Measurements from ENCODE around the gene MKI67. TPM values are rescaled to one million over a fixed set of nuclear protein-coding genes. Genes with fewer than 3 reads are reported as not detected.

MKI67 gene
- total RNA-seq, 1 experiment from 2014 or later, result 81.4 TPM

GRCh38 chr10:128070161-128070560, 56.1 kb downstream of the MKI67 start:
- intact Hi-C loops (cut with micrococcal nuclease), result no loop called here
- H3K9me3 Mint-ChIP-seq (ENCODE audit: unreplicated experiment), result no peaks in the 10 kb centered on the region
- peak overlapping the region; percentile 70 for H3K27ac Mint-ChIP-seq (ENCODE audit: low read depth, unreplicated experiment)
- no peak overlapping the region for H3K4me3 Mint-ChIP-seq (ENCODE audit: unreplicated experiment)
- no peak for TF ChIP-seq CTCF (IDR thresholded peaks at IDR 0.05; ENCODE audit: unreplicated experiment)
- CTCF ChIA-PET, result interaction anchor here (0.5 to 17.1 kb wide), 18 partner anchors 10 to 331 kb away, joined by 3 to 354 read pairs (median 8); partner anchors contain the start of gene PTPRE
- H3K36me3 Mint-ChIP-seq (ENCODE audit: insufficient read depth, unreplicated experiment), result peaks cover 64% of the 10 kb centered on the region
- H3K27me3 Mint-ChIP-seq (ENCODE audit: insufficient read depth, unreplicated experiment), result no peaks in the 10 kb centered on the region
- DNase-seq (ENCODE audit: unreplicated experiment), result no peak
- POLR2A ChIA-PET, result interaction anchor here (0.7 to 1.5 kb wide), 3 partner anchors 22 to 81 kb away, joined by 3 to 14 read pairs (median 3); no protein-coding TSS in a partner anchor
- BruUV-seq (replicated peaks), result no TSS peak
- H3K4me1 Mint-ChIP-seq (ENCODE audit: insufficient read depth, unreplicated experiment), result peaks cover 18% of the 10 kb centered on the region

- intact Hi-C loops (cut with micrococcal nuclease), result loop anchor here (1.0 to 2.0 kb wide), 5 partner anchors 21 to 353 kb away; no protein-coding TSS in a partner anchor
- peak; percentile 85 for TF ChIP-seq CTCF (IDR thresholded peaks at IDR 0.05; ENCODE audit: unreplicated experiment)
- Mint-ChIP-seq H3K27me3 (ENCODE audit: insufficient read depth, unreplicated experiment) (no peaks in the 10 kb centered on the region), H3K36me3 (ENCODE audit: insufficient read depth, unreplicated experiment) (peaks cover 67% of the 10 kb centered on the region), H3K4me1 (ENCODE audit: insufficient read depth, unreplicated experiment) (peaks cover 25% of the 10 kb centered on the region), H3K27ac (ENCODE audit: low read depth, unreplicated experiment) (peak overlapping the region; percentile 70), H3K4me3 (ENCODE audit: unreplicated experiment) (no peak overlapping the region), H3K9me3 (ENCODE audit: unreplicated experiment) (no peaks in the 10 kb centered on the region)
- DNase-seq (ENCODE audit: unreplicated experiment), result peak; percentile 79
- CTCF ChIA-PET, result interaction anchor here (0.6 to 17.1 kb wide), 47 partner anchors 9 to 354 kb away, joined by 3 to 354 read pairs (median 4); partner anchors contain the start of genes MKI67 and PTPRE
- no TSS peak for BruUV-seq (replicated peaks)
- POLR2A ChIA-PET, result interaction anchor here (0.6 to 1.5 kb wide), 7 partner anchors 21 to 164 kb away, joined by 3 to 14 read pairs (median 3); no protein-coding TSS in a partner anchor
Observed at GRCh38 chr10:128069351-128070051, 56.7 kb downstream of the MKI67 start.

- H3K4me3 Mint-ChIP-seq (ENCODE audit: unreplicated experiment), result no peak overlapping the region
- POLR2A ChIA-PET, result interaction anchor here (0.6 to 1.5 kb wide), 6 partner anchors 20 to 164 kb away, joined by 3 to 14 read pairs (median 4); no protein-coding TSS in a partner anchor
- peaks cover 30% of the 10 kb centered on the region for H3K4me1 Mint-ChIP-seq (ENCODE audit: insufficient read depth, unreplicated experiment)
- H3K9me3 Mint-ChIP-seq (ENCODE audit: unreplicated experiment), result no peaks in the 10 kb centered on the region
- intact Hi-C loops (cut with micrococcal nuclease), result loop anchor here (1.0 to 2.0 kb wide), 5 partner anchors 20 to 352 kb away; no protein-coding TSS in a partner anchor
- TF ChIP-seq CTCF (IDR thresholded peaks at IDR 0.05; ENCODE audit: unreplicated experiment), result no peak
- H3K27ac Mint-ChIP-seq (ENCODE audit: low read depth, unreplicated experiment), result no peak overlapping the region
- peaks cover 58% of the 10 kb centered on the region for H3K36me3 Mint-ChIP-seq (ENCODE audit: insufficient read depth, unreplicated experiment)
- no TSS peak for BruUV-seq (replicated peaks)
- H3K27me3 Mint-ChIP-seq (ENCODE audit: insufficient read depth, unreplicated experiment), result no peaks in the 10 kb centered on the region
- no peak for DNase-seq (ENCODE audit: unreplicated experiment)
- CTCF ChIA-PET, result interaction anchor here (0.6 to 17.1 kb wide), 44 partner anchors 10 to 353 kb away, joined by 3 to 354 read pairs (median 4); partner anchors contain the start of genes MKI67 and PTPRE
Observed at GRCh38 chr10:128068398-128069285, 57.6 kb downstream of the MKI67 start.
